ENCODE data around the gene CRLF1.

The CRLF1 gene

GRCh38 chr19:18590273-18591272 lies 16.0 kb downstream of the CRLF1 start:
- peak; percentile 88 for DNase-seq

- peak; percentile 78 for DNase-seq
These were observed 17.0 kb downstream of the CRLF1 start for GRCh38 chr19:18589380-18590272.

- DNase-seq, result peak; percentile 53
These were observed 17.8 kb downstream of the CRLF1 start, which contains the start of gene REX1BD for GRCh38 chr19:18588611-18589379. REX1BD (plus strand) TSS chr19:18588798; CDS start chr19:18588802, 4 bp downstream.

GRCh38 chr19:18587962-18588610 lies 18.5 kb downstream of the CRLF1 start:
- DNase-seq, result no peak

GRCh38 chr19:18587561-18587960 lies 19.0 kb downstream of the CRLF1 start:
- DNase-seq, result no peak

GRCh38 chr19:18586306-18586705 lies 20.3 kb downstream of the CRLF1 start:
- no peak for DNase-seq

- no peak for DNase-seq
These were observed 26.3 kb downstream of the CRLF1 start for GRCh38 chr19:18580311-18580710.

GRCh38 chr19:18577365-18577914 lies 29.2 kb downstream of the CRLF1 start:
- DNase-seq, result no peak

GRCh38 chr19:18576383-18576782 lies 30.2 kb downstream of the CRLF1 start:
- DNase-seq, result no peak

GRCh38 chr19:18574691-18575291 lies 31.8 kb downstream of the CRLF1 start:
- DNase-seq, result no peak

- DNase-seq, result peak; percentile 86
These were observed 34.8 kb downstream of the CRLF1 start, which contains the start of gene UBA52 for GRCh38 chr19:18571564-18572344. UBA52 (plus strand) TSS chr19:18571857; CDS start chr19:18573301, 1,444 bp downstream.

GRCh38 chr19:18568367-18568766 lies 38.2 kb downstream of the CRLF1 start:
- DNase-seq, result no peak

GRCh38 chr19:18566953-18567352 lies 39.6 kb downstream of the CRLF1 start:
- no peak for DNase-seq

GRCh38 chr19:18562086-18562485 lies 44.5 kb downstream of the CRLF1 start:
- DNase-seq, result no peak

- DNase-seq, result no peak
These were observed 46.9 kb downstream of the CRLF1 start for GRCh38 chr19:18559685-18560084.

GRCh38 chr19:18558604-18559003 lies 48.0 kb downstream of the CRLF1 start:
- no peak for DNase-seq

GRCh38 chr19:18558202-18558555 lies 48.4 kb downstream of the CRLF1 start:
- DNase-seq, result no peak

- DNase-seq, result peak; percentile 79
These were observed 49.0 kb downstream of the CRLF1 start, which contains the start of gene KXD1 for GRCh38 chr19:18557411-18558201. KXD1 (plus strand) TSS chr19:18557870; CDS start chr19:18562057, 4,187 bp downstream.

GRCh38 chr19:18551631-18552030 lies 55.0 kb downstream of the CRLF1 start:
- DNase-seq, result no peak

Data from NCI-H748 treated with DMSO at 0.1 percent for 48 hours (cell line).